Measurements from ENCODE around the gene COX5B.

- no peak for TF ChIP-seq CTCF (conservative IDR thresholded peaks at IDR 0.05)
- TF ChIP-seq EZH2 (IDR thresholded peaks at IDR 0.05; ENCODE audit: low read depth), result no peak
These were observed 11.2 kb downstream of the COX5B start for GRCh38 chr2:97656905-97657587.
